Keratinocyte (primary cell): ENCODE data around the gene OR2V2.

Experiments used
- EZH2 ChIP-seq: IDR thresholded peaks from one replicate; pipeline ENCODE4 v1.6.1; 2012; ENCODE audit warnings: inconsistent platforms, mild to moderate bottlenecking, low read length, moderate library complexity
- TF ChIP-seq, protein P1 (sequence below), 3 experiments: IDR thresholded peaks in 1 of 3; conservative IDR thresholded peaks in 1 of 3; optimal IDR thresholded peaks in 1 of 3; 2 replicates in 2 of 3; 3 replicates in 1 of 3; pipeline versions ENCODE3 to v1.5.1; 2011; ENCODE audit warnings: low read length in 3 of 3, mild to moderate bottlenecking in 3 of 3, moderate library complexity in 2 of 3, control low read depth in 1 of 3, inconsistent platforms in 1 of 3; ENCODE audit not compliant: insufficient read depth in 2 of 3; ENCODE audit errors: extremely low read depth in 1 of 3

DNA sequence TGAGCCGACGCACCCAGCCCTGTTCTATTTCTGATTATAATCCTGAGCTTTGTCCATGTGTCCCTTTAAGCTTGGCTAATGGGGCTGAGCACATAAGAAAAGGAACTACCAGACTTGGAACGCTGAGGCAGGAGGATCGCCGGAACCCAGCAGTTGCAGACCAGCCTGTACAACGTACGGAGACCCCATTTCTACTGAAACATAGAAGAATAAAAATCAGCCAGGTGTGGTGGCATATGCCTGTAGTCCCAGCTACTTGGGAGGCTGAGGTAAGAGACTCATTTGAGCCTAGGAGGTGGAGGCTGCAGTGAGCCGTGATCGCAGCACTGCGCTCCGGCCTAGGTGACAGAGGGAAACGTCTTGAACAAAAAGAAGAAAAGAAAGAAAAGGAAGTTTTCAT, 35.3 kb downstream of the OR2V2 start:
- TF ChIP-seq, protein P1, sequence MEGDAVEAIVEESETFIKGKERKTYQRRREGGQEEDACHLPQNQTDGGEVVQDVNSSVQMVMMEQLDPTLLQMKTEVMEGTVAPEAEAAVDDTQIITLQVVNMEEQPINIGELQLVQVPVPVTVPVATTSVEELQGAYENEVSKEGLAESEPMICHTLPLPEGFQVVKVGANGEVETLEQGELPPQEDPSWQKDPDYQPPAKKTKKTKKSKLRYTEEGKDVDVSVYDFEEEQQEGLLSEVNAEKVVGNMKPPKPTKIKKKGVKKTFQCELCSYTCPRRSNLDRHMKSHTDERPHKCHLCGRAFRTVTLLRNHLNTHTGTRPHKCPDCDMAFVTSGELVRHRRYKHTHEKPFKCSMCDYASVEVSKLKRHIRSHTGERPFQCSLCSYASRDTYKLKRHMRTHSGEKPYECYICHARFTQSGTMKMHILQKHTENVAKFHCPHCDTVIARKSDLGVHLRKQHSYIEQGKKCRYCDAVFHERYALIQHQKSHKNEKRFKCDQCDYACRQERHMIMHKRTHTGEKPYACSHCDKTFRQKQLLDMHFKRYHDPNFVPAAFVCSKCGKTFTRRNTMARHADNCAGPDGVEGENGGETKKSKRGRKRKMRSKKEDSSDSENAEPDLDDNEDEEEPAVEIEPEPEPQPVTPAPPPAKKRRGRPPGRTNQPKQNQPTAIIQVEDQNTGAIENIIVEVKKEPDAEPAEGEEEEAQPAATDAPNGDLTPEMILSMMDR (optimal IDR thresholded peaks at IDR 0.05 in 1 of 3, IDR thresholded peaks at IDR 0.05 in 1 of 3, conservative IDR thresholded peaks at IDR 0.05 in 1 of 3; ENCODE audit: extremely low read depth in 1 of 3, insufficient read depth in 2 of 3, low read length in 3 of 3), result no peak
- TF ChIP-seq EZH2, result no peak
